IMR-90 (cell line): ENCODE data around the gene LRRC42. TPM values are rescaled to one million over a fixed set of nuclear protein-coding genes. Genes with fewer than 3 reads are reported as not detected.

Experiments used
- ATAC-seq: fragments of 200-7000 bp; cut with Tn5 transposase; 2 replicates; pipeline ENCODE4 v1.9.1; 2020; ENCODE audit warnings: low read depth, mild to moderate bottlenecking, moderate library complexity
- BruUV-seq: library from RNA; stranded (reverse); fragments of 400-500 nt; replicated peaks from 2 replicates; lab custom pipeline; 2021; lab: Mats Ljungman, UMichigan
- CTCF ChIA-PET: fragments of 300-600 bp; formaldehyde crosslinking; extraction: SDS; loops from one replicate; lab custom pipeline; 2021; ENCODE audit warnings: antibody characterized with exemption; lab: Yijun Ruan, JAX
- POLR2A ChIA-PET: fragments of 300-600 bp; sonication (Branson Sonifier 250); formaldehyde crosslinking; loops from one replicate; lab custom pipeline; 2022; ENCODE audit warnings: antibody characterized with exemption; ENCODE audit not compliant: unreplicated experiment; lab: Charles Lee
- DNase-seq: peaks from one replicate; pipeline ENCODE4 v3.0.0; 2013
- H2AFZ ChIP-seq: replicated peaks from 2 replicates; pipeline ENCODE3; 2013; ENCODE audit warnings: low read length, mild to moderate bottlenecking; ENCODE audit not compliant: poor library complexity
- H2AK5ac ChIP-seq: 2 replicates; pipeline ENCODE4 v1.6.1; 2013; ENCODE audit warnings: low read depth, low read length, inconsistent platforms
- H2AK9ac ChIP-seq: replicated peaks from 2 replicates; pipeline ENCODE3; 2013; ENCODE audit warnings: mild to moderate bottlenecking, low read depth, low read length, moderate library complexity; ENCODE audit not compliant: poor library complexity
- H2BK120ac ChIP-seq: 2 replicates; pipeline ENCODE4 v1.6.1; 2013; ENCODE audit warnings: low read depth, low read length, inconsistent platforms
- H2BK15ac ChIP-seq: 3 replicates; pipeline ENCODE4 v1.6.1; 2013; ENCODE audit warnings: low read depth, low read length, inconsistent platforms
- H2BK20ac ChIP-seq: 2 replicates; pipeline ENCODE4 v1.6.1; 2013; ENCODE audit warnings: low read depth, mild to moderate bottlenecking, inconsistent platforms, low read length, moderate library complexity
- H2BK5ac ChIP-seq: 2 replicates; pipeline ENCODE4 v1.6.1; 2013; ENCODE audit warnings: mild to moderate bottlenecking, low read depth, low read length, inconsistent platforms; ENCODE audit not compliant: poor library complexity, severe bottlenecking
- H3K14ac ChIP-seq: replicated peaks from 2 replicates; pipeline ENCODE4 v1.6.1; 2013; ENCODE audit warnings: low read depth, low read length, inconsistent platforms
- H3K18ac ChIP-seq: 2 replicates; pipeline ENCODE4 v1.6.1; 2013; ENCODE audit warnings: low read depth, low read length, control low read depth
- H3K23ac ChIP-seq: 2 replicates; pipeline ENCODE4 v1.6.1; 2013; ENCODE audit warnings: low read depth, low read length, inconsistent platforms
- H3K27ac ChIP-seq: 2 replicates; pipeline ENCODE4 v1.5.1; 2013; ENCODE audit warnings: mild to moderate bottlenecking, control low read depth, low read length; ENCODE audit not compliant: insufficient read depth
- H3K27me3 ChIP-seq: 2 replicates; pipeline ENCODE4 v1.6.1; 2013; ENCODE audit warnings: low read length; ENCODE audit not compliant: control insufficient read depth, insufficient read depth
- H3K36me3 ChIP-seq: 2 replicates; pipeline ENCODE4 v1.6.1; 2013; ENCODE audit warnings: low read length, mixed read lengths; ENCODE audit not compliant: control insufficient read depth, insufficient read depth
- H3K4ac ChIP-seq: 2 replicates; pipeline ENCODE4 v1.6.1; 2013; ENCODE audit warnings: low read depth, low read length, inconsistent platforms
- H3K4me1 ChIP-seq: 2 replicates; pipeline ENCODE4 v1.6.1; 2013; ENCODE audit warnings: low read length, mixed read lengths; ENCODE audit not compliant: control insufficient read depth, insufficient read depth
- H3K4me2 ChIP-seq: 2 replicates; pipeline ENCODE4 v1.6.1; 2013; ENCODE audit warnings: low read depth, mild to moderate bottlenecking, control low read depth, low read length, moderate library complexity
- H3K4me3 ChIP-seq: 2 replicates; pipeline ENCODE4 v1.5.1; 2013; ENCODE audit warnings: low read depth, mild to moderate bottlenecking, control low read depth, low read length, moderate library complexity; ENCODE audit not compliant: insufficient read depth
- H3K56ac ChIP-seq: 2 replicates; pipeline ENCODE4 v1.6.1; 2013; ENCODE audit warnings: low read length, inconsistent platforms; ENCODE audit not compliant: insufficient read depth; ENCODE audit errors: extremely low read depth
- H3K79me1 ChIP-seq, 2 experiments: 2 replicates each; pipeline ENCODE4 v1.6.1; 2013; ENCODE audit warnings: low read length in 2 of 2, inconsistent platforms in 1 of 2, low read depth in 1 of 2
- H3K9ac ChIP-seq: 2 replicates; pipeline ENCODE4 v1.6.1; 2013; ENCODE audit warnings: low read depth, low read length, control low read depth
- H3K9me1 ChIP-seq: 2 replicates; pipeline ENCODE4 v1.6.1; 2013; ENCODE audit warnings: low read length, inconsistent platforms; ENCODE audit not compliant: insufficient read depth
- H3K9me3 ChIP-seq: 2 replicates; pipeline ENCODE4 v1.6.1; 2013; ENCODE audit warnings: low read length; ENCODE audit not compliant: control insufficient read depth, insufficient read depth
- H4K20me1 ChIP-seq: 2 replicates; pipeline ENCODE4 v1.6.1; 2013; ENCODE audit warnings: low read length, inconsistent platforms; ENCODE audit not compliant: insufficient read depth
- H4K5ac ChIP-seq: 2 replicates; pipeline ENCODE4 v1.6.1; 2013; ENCODE audit warnings: mild to moderate bottlenecking, low read depth, low read length, control low read depth
- H4K8ac ChIP-seq, 2 experiments: 2 replicates each; pipeline ENCODE4 v1.6.1; 2013; ENCODE audit warnings: low read depth in 2 of 2, low read length in 2 of 2, control low read depth in 1 of 2, inconsistent platforms in 1 of 2
- H4K91ac ChIP-seq: 2 replicates; pipeline ENCODE4 v1.6.1; 2013; ENCODE audit warnings: low read depth, low read length, inconsistent platforms; ENCODE audit not compliant: insufficient read depth
- CEBPB ChIP-seq: IDR thresholded peaks from 2 replicates; pipeline ENCODE4 v1.6.1; 2012; ENCODE audit warnings: low read depth, low read length, improper control_type of control experiment
- MAZ ChIP-seq: IDR thresholded peaks from 2 replicates; pipeline ENCODE4 v1.6.1; 2012; ENCODE audit warnings: low read depth, mild to moderate bottlenecking, low read length, improper control_type of control experiment, moderate library complexity, borderline replicate concordance
- WGBS, 2 experiments: methylation state at CpG; one replicate each; pipeline versions ENCODE4 v1.1.5 to v1.1.7; 2013; ENCODE audit warnings: missing lambda C conversion rate in 2 of 2; ENCODE audit not compliant: insufficient read length in 1 of 2; ENCODE audit errors: extremely low coverage in 2 of 2; 5-methylcytosine and 5-hydroxymethylcytosine counted together
- dilution Hi-C: fragments of 300-500 bp; cut with HindIII; formaldehyde crosslinking; loops from one replicate; pipeline ENCODE4 v1.14.3; 2018; ENCODE audit warnings: low sequenced_read_pairs; ENCODE audit not compliant: unreplicated experiment
- in situ Hi-C: fragments of 300-500 bp; cut with MboI; formaldehyde crosslinking; loops from 3 replicates; pipeline ENCODE4 v1.14.3; 2019; ENCODE audit warnings: low sequenced_read_pairs, inconsistent platforms, mixed read lengths
- intact Hi-C: fragments of 100-400 bp; cut with micrococcal nuclease; formaldehyde crosslinking; loops from 2 replicates; pipeline ENCODE4 v1.10.0; 2022
- polyA plus RNA-seq, 3 experiments: library from polyadenylated mRNA; depleted of rRNA; stranded (reverse); fragments of >200 nt; gene quantifications; 2 replicates each; pipeline ENCODE4 v1.2.3, GENCODE V29; 2012; ENCODE audit warnings: low replicate concordance in 1 of 3
- total RNA-seq: library from RNA; depleted of rRNA; stranded (reverse); fragments of >200 nt; gene quantifications from 2 replicates; pipeline ENCODE4 v1.2.3, GENCODE V29; 2012

LRRC42 gene
- total and polyA plus RNA-seq, 2 of the 4 experiments (the other 2 are of a cell fraction), result 39.9 to 47.5 TPM

- Histone ChIP-seq H4K91ac (no peak overlapping the region), H3K36me3 (peaks cover 35% of the 10 kb centered on the region), H3K14ac (no peak overlapping the region), H4K20me1 (peaks cover 7% of the 10 kb centered on the region), H3K9me3 (no peaks in the 10 kb centered on the region), H4K8ac (no peak overlapping the region), H2AFZ (no peak overlapping the region), H3K79me1 (peaks cover 7 to 11% of the 10 kb centered on the region in 2 experiments; a peak in 2 of 4 replicates), H3K56ac (no peak overlapping the region), H2AK5ac (no peak overlapping the region), H2AK9ac (no peak overlapping the region), H4K5ac (no peak overlapping the region), H3K4me1 (peaks cover 10% of the 10 kb centered on the region), H3K27ac (no peak overlapping the region), H2BK20ac (no peak overlapping the region), H3K23ac (no peak overlapping the region), H2BK5ac (no peak overlapping the region), H3K4ac (no peak overlapping the region), H3K18ac (no peak overlapping the region), H3K27me3 (no peaks in the 10 kb centered on the region), H2BK15ac (no peak overlapping the region), H3K9ac (no peak overlapping the region), H3K9me1 (peaks cover 13% of the 10 kb centered on the region), H3K4me2 (no peak overlapping the region), H3K4me3 (no peak overlapping the region), H2BK120ac (no peak overlapping the region)
- DNase-seq (no peak), ATAC-seq (no peak)
- CTCF ChIA-PET, result no interaction called here
- TF ChIP-seq MAZ, result no peak
- TF ChIP-seq CEBPB, result peak; percentile 80
- POLR2A ChIA-PET, result no interaction called here
- dilution Hi-C loops (no loop called here), intact Hi-C loops (no loop called here), in situ Hi-C loops (no loop called here)
- no TSS peak for BruUV-seq
- 80% methylated on average over 1 of the region's 3 CpGs; no CpG with 5 or more reads in 1 of the 2 experiments for WGBS, 2 experiments
Measured at GRCh38 chr1:53966794-53967193, 20.6 kb downstream of the LRRC42 start.
